ENCODE data around the gene SPIN3.

The SPIN3 gene

DNA sequence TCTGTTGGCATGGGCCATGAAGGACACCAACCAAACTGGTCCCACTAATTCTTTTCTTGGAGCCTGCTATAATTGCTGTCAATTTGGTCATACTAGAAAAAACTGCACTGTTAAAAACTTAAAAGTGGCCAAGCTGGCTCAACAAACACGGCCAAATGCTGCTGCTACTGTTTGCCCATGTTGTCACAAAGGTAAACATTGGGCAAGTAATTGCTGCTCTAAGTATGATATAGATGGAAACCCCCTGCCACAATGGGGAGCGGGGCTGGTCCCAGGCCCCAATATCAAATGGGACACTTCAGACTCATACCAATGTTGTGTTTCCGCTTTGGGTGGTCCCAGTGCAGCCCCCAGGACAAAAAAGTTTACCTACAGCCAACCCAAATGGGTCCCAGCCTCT, 52.1 kb downstream of the SPIN3 start:
- TF ChIP-seq, protein P1, sequence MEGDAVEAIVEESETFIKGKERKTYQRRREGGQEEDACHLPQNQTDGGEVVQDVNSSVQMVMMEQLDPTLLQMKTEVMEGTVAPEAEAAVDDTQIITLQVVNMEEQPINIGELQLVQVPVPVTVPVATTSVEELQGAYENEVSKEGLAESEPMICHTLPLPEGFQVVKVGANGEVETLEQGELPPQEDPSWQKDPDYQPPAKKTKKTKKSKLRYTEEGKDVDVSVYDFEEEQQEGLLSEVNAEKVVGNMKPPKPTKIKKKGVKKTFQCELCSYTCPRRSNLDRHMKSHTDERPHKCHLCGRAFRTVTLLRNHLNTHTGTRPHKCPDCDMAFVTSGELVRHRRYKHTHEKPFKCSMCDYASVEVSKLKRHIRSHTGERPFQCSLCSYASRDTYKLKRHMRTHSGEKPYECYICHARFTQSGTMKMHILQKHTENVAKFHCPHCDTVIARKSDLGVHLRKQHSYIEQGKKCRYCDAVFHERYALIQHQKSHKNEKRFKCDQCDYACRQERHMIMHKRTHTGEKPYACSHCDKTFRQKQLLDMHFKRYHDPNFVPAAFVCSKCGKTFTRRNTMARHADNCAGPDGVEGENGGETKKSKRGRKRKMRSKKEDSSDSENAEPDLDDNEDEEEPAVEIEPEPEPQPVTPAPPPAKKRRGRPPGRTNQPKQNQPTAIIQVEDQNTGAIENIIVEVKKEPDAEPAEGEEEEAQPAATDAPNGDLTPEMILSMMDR (conservative IDR thresholded peaks at IDR 0.05; ENCODE audit: low read depth, low read length) = no peak
- DNase-seq (ENCODE audit: low read depth) = no peak
- H3K4me3 ChIP-seq (ENCODE audit: low read depth, low read length) = no peak overlapping the region
